ENCODE measurements around the gene RAPGEF1.

The RAPGEF1 gene

DNA sequence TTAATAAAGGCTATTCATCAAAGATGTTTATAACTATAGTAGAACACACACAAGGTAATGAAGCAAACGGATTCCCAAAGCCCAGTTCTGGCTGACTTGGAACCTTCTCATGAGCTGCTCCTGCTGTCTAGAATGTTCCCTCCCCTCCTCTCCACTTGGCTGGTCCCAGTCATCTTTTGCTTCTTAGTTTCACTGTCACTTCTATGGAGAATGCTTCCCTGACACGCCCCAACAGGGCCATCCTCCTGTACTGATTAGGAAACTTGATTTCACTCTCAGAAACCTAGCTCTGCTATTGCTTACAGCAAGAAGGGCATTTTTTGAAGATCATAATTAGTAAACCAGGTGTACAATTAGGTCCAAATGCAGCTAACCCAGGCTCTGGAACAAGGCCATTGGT, 3.2 kb upstream of the RAPGEF1 start:
- DNase-seq, result no peak
- no peak for TF ChIP-seq POLR2A (IDR thresholded peaks at IDR 0.05; ENCODE audit: low read length)
- TF ChIP-seq GATA1 (IDR thresholded peaks at IDR 0.05; ENCODE audit: low read depth, low read length), result no peak

DNA sequence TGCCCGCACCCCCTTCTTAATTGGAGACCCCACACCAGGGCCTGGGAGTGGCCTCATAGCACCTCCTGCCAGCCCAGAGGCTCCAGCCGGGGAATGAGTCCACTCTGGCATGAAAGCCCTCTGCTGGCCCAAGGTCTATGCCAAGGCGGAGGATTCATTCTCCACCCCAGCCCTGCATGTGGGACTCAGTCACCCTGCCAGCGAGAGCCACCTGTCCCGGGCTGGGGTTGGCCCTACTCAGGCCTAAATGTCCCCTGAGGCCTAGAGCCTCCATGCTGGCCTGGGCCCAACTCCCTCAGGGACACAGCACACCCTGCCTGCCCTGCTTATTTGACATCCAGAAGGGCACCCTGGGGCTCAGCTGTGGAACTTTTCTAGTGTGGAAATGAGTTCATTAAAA, 1.0 kb upstream of the RAPGEF1 start:
- DNase-seq, result no peak
- TF ChIP-seq GATA1 (IDR thresholded peaks at IDR 0.05; ENCODE audit: low read depth, low read length), result no peak
- no peak for TF ChIP-seq POLR2A (IDR thresholded peaks at IDR 0.05; ENCODE audit: low read length)

- peak; percentile 67 to 80 for DNase-seq
- TF ChIP-seq GATA1 (IDR thresholded peaks at IDR 0.05; ENCODE audit: low read depth, low read length) (no peak), POLR2A (IDR thresholded peaks at IDR 0.05; ENCODE audit: low read length) (no peak)
Observed at GRCh38 chr9:131739133-131739958, 530 bp downstream of the RAPGEF1 start.

DNA sequence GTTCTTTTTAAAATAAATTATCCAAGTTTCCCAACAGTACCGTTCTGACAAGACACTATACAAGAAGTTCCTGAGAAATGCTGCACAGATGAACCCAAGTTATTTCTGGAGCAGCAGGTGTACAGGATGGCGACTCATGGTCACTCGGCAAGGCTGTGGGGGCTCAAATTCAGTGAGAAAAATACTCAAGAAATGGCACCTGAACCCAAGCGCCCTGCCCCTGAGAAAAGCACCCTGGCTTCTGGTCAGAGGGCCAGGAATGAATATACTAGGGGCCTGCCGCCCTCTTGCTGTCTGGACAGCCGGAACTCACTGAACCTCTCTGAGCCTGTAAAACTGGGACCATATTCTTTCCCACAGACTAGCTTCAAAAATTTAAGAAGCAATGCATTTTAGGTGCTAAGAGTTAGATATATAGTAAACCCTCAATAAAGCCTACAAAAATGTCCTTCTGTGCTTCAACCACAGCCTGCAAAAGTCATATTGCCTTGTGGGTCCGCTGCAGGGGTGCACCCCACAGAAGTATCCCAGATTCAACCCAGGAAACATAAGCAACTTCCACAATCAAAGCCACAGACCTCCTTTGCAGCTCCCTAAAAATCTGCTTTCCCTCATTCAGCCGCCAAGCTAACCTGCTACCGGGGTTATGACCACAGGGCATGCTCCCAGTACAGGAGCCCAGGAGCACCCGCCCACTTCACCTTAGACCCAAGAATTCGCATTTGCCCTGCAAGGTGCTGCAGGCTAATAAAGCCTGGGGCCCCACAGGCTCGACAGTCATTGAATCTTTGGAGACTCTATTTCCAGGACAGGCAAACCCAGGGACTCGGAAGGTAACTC, 1.4 kb downstream of the RAPGEF1 start:
- no peak for TF ChIP-seq GATA1 (IDR thresholded peaks at IDR 0.05; ENCODE audit: low read depth, low read length)
- TF ChIP-seq POLR2A (IDR thresholded peaks at IDR 0.05; ENCODE audit: low read length), result no peak
- no peak for DNase-seq

- no peak for TF ChIP-seq GATA1 (IDR thresholded peaks at IDR 0.05; ENCODE audit: low read depth, low read length)
- no peak for TF ChIP-seq POLR2A (IDR thresholded peaks at IDR 0.05; ENCODE audit: low read length)
- no peak for DNase-seq
Observed at GRCh38 chr9:131737426-131737825, 2.5 kb downstream of the RAPGEF1 start.

DNA sequence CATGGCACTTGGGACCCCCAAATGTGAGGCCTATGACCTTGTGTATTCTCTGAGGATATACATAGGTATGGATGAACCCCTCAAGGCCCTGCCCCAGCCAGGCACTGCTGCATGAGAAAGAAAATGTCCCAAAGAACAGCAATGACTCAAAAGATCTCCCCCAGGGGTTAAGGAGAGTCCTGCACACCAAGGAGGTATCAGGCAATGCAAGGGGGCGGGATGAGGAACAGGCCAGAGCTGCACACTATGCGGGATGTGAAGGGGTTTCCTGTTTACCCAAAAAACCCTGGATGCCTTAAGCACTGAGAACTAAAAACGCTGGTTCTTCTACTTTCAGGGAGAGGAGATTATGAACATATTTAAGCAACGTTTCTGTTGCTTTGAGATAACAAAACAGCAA, 3.4 kb downstream of the RAPGEF1 start:
- no peak for DNase-seq
- TF ChIP-seq GATA1 (IDR thresholded peaks at IDR 0.05; ENCODE audit: low read depth, low read length) (no peak), POLR2A (IDR thresholded peaks at IDR 0.05; ENCODE audit: low read length) (no peak)

- TF ChIP-seq GATA1 (IDR thresholded peaks at IDR 0.05; ENCODE audit: low read depth, low read length), result no peak
- TF ChIP-seq POLR2A (IDR thresholded peaks at IDR 0.05; ENCODE audit: low read length), result no peak
- no peak for DNase-seq
Observed at GRCh38 chr9:131735238-131736128, 4.4 kb downstream of the RAPGEF1 start.

DNA sequence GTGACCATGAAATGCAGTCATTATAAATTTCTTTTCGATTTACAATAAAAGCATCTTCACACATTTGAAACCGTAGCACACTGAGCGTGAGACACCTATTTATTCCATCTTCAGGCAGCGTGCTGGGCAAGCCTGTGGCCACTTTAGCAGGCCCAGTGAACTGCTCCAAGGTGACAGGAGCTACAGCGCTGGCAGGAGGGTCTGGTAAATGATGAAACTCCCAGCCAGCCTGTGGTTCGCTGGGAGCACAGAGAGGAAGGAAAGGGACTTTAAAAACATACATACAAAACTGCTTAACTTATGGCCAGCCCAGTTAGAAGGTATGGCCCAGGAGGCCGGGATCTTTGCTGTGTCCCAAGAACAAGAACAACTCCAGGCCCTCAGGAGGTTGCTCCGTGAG, 5.1 kb downstream of the RAPGEF1 start:
- no peak for TF ChIP-seq GATA1 (IDR thresholded peaks at IDR 0.05; ENCODE audit: low read depth, low read length)
- no peak for TF ChIP-seq POLR2A (IDR thresholded peaks at IDR 0.05; ENCODE audit: low read length)
- no peak for DNase-seq

DNA sequence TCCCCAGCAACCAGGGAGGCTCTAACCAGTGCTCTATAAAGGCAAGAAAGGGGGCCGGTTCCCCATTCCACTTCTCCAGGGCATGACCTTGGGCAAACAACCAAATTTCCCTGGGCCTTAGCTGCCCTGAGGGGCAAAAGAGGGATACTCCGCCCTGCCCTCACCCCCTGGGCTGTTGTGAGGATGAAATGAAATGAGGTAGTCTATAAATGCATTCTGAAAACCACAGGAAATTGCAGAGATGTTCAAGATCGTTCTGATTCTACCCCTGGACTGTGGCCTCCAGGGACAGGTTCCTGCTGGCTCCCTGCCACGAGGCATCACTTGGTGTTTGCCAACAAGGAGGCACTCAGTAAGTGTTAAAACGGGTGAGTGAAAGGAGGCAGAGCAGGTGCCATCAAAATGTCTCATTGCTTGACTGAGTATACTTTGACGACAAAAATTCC, 5.7 kb downstream of the RAPGEF1 start:
- no peak for TF ChIP-seq POLR2A (IDR thresholded peaks at IDR 0.05; ENCODE audit: low read length)
- TF ChIP-seq GATA1 (IDR thresholded peaks at IDR 0.05; ENCODE audit: low read depth, low read length), result no peak

GRCh38 chr9:131733541-131734061, 6.3 kb downstream of the RAPGEF1 start:
- DNase-seq, result peak; percentile 65 to 73
- no peak for TF ChIP-seq POLR2A (IDR thresholded peaks at IDR 0.05; ENCODE audit: low read length)
- TF ChIP-seq GATA1 (IDR thresholded peaks at IDR 0.05; ENCODE audit: low read depth, low read length), result no peak

More for the DNA sequence above, 5.7 kb downstream of the RAPGEF1 start:
- DNase-seq, result peak; percentile 23 to 45

DNA sequence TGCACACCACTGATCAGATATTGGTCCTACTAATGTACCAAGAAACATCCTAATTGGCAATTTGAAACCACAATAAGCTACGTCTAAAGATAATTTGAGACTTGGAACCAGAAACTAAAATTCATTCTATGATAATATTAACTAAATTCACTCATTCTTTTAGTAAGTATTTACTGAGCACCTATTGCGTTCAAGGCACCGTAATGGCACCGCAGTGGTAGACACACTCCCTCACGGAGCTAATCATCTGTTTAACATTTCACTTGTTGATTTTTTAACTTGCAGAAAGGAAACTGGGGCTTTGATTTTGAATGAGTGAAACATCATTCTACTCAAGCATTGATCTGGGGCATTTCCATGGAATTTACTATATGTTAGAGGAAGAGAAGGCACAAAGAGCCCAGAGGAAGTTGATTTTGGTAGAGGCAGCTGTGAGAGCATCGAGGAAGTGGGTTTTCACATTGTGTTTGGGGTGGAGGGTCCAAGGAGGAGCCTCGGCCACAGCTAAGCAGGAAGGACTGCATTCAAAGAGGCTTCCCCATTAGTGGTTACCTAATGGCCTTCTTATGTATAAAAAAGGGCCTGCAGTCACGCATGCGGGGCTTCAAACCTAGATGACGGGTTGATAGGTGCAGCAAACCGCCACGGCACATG, 7.1 kb downstream of the RAPGEF1 start:
- DNase-seq, result no peak
- no peak for TF ChIP-seq GATA1 (IDR thresholded peaks at IDR 0.05; ENCODE audit: low read depth, low read length)
- TF ChIP-seq POLR2A (IDR thresholded peaks at IDR 0.05; ENCODE audit: low read length), result no peak

DNA sequence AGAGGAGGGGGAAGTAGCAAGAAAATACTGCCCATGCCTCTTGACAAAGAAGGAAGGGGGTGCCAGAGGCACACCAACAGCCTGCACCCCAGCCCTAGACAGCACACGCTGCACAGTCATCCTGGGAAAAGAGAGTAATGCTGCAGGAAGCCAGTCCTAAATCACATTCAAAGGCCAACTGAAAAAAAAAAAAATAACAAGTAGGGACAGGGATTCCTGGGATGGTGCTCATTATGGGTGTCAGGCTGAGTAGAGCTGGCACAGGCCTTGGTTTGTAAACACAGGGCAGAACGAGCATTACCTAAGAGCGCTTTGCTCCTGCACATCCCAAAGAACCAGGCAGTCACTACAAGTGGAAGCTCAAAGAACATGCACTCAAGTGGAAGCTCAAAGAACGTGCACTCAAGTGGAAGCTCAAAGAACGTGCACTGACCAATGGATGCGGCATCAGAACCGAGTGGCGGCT, 7.8 kb downstream of the RAPGEF1 start:
- DNase-seq, result no peak
- TF ChIP-seq GATA1 (IDR thresholded peaks at IDR 0.05; ENCODE audit: low read depth, low read length) (no peak), POLR2A (IDR thresholded peaks at IDR 0.05; ENCODE audit: low read length) (no peak)

GRCh38 chr9:131731644-131732043, 8.2 kb downstream of the RAPGEF1 start:
- DNase-seq, result no peak
- TF ChIP-seq POLR2A (IDR thresholded peaks at IDR 0.05; ENCODE audit: low read length) (no peak), GATA1 (IDR thresholded peaks at IDR 0.05; ENCODE audit: low read depth, low read length) (no peak)
